MM.1S (cell line): ENCODE data around the gene PCMTD2.

ENCODE experiments used
- CTCF ChIP-seq: fragments of 300-600 bp; sonication (generic); IDR thresholded peaks from 2 replicates; pipeline ENCODE4 v1.5.1; 2016; ENCODE audit warnings: antibody characterized with exemption, low read length, mixed read lengths
- EZH2phosphoT487 ChIP-seq: fragments of 300-600 bp; sonication (generic); IDR thresholded peaks from 2 replicates; pipeline ENCODE4 v1.6.1; 2018; ENCODE audit warnings: antibody characterized with exemption, low read length

DNA sequence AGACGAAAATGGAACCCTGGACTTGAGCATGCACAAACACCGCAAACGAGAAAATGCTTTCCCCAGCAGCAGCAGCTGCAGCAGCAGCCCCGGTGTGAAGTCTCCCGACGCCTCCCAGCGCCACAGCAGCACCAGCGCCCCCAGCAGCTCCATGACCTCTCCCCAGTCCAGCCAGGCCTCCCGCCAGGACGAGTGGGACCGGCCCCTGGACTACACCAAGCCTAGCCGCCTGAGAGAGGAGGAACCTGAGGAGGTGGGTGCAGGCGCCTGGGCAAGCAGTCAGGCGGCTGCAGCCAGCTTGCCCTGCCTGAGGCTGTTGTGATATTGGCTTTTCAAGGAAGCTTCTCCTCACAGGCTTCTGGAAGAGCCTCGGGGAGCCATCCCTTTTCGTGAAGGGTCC, 35.8 kb upstream of the PCMTD2 start:
- no peak for TF ChIP-seq CTCF
- 0 out of 2 replicates have a peak, but pooled peaks have one; percentile 47 for TF ChIP-seq EZH2phosphoT487
